Activated gamma-delta T cell treated with anti-CD3 and anti-CD28 coated beads, Interleukin-2, amount 50 U/mL, for 16 hours (primary cell): ENCODE results near the gene CDKN1A.
"Not testable (repeated sequence)": the region's sequence is repeated elsewhere in the genome, so short reads cannot be mapped to it uniquely, and the experiment has no call there.

ENCODE experiments used
- DNase-seq: peaks from one replicate; pipeline ENCODE4 v3.0.0-alpha.2; 2020; ENCODE audit warnings: low read depth

CDKN1A gene

DNA sequence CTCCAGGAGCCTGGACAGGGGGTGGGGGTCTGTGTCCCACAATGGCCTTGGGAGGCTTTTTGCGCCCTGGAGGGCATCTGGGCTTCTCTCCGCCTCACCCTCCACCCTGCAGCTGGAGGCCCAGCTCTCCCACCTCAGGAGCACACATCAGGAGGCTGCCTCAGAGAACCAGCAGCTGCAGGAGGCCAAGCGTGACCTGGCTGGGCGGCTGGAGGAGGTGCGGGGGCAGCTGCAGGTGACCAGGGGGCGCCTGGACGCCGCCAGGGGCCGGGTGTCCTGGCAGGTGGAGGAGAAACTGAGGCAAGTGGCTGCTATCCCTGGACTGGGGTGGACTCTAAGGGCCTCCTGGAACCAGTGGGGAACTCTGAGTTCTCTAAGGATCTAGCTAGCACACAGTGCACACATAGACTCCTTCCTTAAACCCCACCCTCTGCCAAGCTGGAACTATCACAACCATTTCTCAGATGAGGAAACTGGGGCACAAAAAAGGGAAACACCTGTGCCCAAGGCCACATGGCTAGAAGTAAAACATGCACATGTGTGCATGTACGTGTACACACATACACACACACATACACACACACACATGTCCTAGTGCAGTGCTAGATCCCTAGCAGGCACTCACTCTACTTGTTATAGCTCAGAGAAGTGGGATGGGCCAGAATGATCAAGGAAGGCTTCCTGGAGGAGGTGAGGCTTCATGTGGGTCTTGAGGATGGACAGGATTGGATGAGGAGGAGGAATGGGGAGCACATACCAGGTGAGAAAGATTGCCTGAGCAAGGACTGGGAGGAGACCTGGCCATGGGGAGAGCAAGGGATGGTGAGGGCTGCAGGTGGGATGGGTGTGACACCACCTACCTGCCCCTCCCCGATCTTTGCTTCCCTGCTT, 42.0 kb downstream of the CDKN1A start:
- DNase-seq = no peak

DNA sequence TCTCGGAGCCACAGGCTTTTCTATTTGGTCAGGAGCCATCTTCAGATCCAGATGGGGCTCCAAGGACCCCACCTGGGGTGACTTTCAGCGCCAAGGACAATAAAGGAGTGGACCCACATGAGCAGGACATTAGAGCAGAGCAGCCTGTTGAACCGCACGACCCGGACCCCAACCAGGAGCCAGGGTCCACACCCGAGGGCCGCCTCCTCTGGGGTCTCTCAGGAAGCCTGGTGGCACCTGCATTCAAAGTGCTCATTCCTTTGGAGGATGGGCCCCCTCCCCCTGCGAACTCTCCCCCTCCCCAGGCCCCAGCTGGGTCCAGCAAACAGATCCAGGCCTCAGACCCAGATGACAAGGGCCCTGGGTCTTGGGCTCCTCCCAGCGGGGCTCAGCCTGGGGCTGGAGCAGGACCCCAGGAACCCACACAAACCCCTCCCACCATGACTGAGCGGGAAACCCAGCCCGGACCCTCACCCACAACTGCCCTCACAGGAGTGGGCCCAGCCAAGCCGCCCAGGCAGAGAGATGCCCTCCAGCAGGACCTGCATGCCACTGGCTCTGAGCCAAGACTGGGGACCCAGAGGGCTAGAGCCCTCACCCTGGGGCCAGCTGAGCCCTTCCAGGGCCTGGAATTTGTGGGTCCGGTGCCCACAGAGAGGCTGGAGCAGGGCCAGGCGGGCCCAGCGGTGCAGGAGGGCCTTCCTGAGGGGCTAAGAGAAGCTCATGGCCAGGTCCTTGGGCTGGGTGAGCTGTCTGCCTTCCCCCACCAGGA, 43.0 kb downstream of the CDKN1A start:
- no peak for DNase-seq

DNA sequence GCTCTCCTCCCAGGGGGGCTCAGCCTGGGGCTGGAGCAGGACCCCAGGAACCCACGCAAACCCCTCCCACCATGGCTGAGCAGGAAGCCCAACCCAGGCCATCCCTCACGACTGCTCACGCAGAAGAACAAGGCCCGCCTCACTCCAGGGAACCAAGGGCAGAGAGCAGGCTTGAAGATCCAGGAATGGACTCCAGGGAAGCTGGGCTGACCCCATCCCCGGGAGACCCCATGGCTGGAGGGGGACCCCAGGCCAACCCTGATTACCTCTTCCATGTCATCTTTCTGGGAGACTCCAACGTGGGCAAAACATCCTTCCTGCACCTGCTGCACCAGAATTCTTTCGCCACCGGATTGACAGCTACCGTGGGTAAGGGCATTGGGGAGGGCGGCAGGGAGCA, 43.9 kb downstream of the CDKN1A start:
- no peak for DNase-seq

DNA sequence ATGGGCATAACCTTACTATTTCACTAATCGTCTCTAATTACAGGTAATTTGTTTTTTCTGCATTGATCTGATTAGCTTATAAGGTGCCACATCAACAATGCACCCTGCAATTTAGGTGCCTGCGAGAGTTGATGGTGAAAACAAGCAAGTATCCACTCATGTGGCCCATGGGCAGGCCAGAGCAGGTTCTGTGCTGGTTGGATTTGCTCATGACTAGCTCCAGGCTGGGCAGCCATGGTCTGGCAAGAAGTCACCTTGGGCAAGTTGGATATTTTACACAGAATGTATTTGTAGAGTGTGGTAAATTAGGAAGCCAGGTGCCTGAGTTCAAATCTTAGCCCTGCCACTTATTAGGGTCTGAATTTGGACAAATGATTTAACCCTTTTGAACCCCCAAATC, 44.4 kb downstream of the CDKN1A start:
- DNase-seq = no peak

DNA sequence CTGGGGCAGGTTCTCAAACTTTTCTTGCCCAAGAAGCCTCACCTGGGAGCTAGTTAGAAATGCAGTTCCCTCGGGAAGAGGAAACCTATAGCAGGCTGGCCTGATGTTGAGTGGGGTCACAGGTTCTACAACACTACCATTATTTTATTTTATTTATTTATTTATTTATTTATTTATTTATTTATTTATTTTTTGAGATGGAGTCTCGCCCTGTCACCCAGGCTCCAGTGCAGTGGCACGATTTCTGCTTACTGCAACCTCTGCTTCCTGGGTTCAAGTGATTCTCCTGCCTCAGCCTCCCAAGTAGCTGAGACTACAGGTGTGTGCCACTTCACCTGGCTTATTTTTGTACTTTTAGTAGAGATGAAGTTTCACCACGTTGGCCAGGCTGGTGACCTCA, 45.5 kb downstream of the CDKN1A start:
- DNase-seq = not testable (repeated sequence)

DNA sequence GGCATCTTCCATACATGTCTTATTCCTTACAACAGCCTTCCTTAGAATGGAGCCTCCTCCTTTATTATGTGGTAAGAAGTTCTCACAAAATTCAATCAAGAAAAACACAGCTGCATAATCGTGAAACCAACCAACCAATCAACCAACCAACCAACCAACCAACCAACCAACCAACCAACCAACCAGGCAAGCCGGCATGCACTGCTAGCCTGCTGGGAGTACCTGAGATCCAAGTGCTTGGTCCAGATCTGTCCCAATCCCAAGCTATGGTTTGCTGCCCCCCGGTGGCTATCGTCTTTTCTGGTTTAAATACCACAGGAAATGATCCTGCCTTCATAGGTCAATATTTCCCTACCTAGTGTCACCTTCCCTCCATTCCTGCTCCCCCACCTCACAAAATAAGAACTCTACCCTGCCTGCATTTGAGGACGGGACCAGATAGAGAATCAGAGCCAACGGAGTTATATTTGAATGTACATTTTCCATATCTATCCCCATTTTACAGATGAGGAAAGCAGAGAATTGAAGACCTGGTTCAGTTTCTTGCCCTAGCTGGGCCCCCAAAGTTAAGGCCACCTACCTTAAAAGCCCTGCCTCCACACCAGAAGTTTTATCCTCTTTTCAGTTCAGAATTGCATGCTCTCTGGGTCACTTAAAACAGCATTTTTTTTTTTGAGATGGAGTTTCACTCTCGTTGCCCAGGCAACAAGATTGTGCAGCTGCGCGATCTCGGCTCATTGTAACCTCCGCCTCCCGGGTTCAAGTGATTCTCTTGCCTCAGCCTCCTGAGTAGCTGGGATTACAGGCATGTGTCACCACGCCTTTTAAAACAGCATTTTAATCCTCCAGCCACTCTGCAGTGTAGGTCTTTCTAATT, 46.2 kb downstream of the CDKN1A start:
- DNase-seq = no peak

GRCh38 chr6:36725581-36725980, 47.1 kb downstream of the CDKN1A start:
- DNase-seq = no peak

GRCh38 chr6:36727505-36728021, 49.0 kb downstream of the CDKN1A start:
- no peak for DNase-seq

DNA sequence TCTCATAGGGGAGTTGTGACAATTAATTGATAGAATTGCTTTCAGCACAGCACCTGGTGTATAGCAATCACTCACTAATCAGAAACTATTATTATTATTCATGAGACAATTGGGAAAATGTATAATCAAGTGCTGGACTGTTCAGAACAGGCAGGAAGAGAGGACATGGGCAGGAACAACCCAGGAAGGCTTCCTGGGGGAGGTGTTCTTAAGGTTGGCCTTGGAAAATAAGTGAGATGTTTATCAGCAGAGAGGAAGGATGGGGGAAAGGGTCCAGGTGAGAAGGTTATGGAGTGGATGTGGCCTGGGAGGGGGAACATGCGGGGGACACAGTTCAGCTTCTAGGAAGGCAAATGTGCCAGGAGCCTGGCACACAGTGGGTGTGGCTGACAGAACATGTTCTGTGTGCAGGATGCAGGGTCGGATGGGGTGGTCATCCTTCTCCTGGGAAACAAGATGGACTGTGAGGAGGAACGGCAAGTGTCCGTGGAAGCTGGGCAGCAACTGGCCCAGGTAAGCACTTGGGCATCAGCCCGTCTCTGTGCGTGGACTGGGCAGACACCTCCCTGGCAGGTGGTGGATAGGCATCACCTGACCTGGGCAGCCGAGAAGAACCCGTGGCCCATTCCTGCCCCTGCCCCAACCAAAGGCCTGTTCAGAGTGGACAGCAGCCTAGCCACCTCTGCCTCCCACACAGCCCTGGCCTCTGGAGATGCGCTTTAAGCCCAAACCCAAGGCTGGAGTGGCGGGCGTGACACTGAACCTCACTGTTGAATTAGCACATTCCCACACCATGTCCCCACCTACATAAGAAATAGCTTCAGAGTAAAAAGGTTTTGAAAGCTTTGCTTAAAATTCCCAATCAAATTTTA, 50.0 kb downstream of the CDKN1A start:
- DNase-seq = no peak

- DNase-seq = no peak
These were observed 50.6 kb downstream of the CDKN1A start for GRCh38 chr6:36729161-36729524.

GRCh38 chr6:36730424-36731380, 52.2 kb downstream of the CDKN1A start:
- DNase-seq = no peak

GRCh38 chr6:36731622-36732310, 53.3 kb downstream of the CDKN1A start:
- DNase-seq = no peak

- no peak for DNase-seq
These were observed 54.8 kb downstream of the CDKN1A start for GRCh38 chr6:36733300-36733699.

DNA sequence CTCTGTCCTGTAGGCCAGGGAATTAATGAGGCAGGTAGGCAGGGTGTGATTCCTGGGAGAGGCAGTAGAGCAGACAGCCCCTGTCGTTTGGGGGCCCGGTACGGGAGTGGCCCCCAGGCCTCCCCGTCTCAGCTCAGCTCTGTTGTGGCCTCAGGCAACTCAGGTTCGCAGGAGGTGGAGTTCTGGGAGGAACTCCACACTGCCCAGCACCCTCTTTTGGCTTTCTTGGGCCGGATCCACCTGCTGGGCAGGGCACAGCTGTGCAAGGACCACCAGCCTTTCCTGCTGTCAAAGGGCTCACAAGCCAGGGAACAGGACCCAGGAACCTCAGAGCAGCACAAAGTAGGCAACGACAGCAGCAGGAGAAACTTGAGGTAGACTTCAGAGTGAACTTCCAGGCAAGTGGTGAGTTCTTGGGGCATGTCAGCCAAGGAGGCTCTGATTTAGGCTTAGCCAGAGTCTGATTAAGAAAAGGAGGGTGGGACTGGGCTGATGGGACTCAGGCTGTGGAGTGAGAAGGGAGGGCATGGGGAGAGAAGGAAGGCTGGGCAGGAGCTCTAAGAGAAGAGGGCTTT, 56.1 kb downstream of the CDKN1A start:
- DNase-seq = no peak

DNA sequence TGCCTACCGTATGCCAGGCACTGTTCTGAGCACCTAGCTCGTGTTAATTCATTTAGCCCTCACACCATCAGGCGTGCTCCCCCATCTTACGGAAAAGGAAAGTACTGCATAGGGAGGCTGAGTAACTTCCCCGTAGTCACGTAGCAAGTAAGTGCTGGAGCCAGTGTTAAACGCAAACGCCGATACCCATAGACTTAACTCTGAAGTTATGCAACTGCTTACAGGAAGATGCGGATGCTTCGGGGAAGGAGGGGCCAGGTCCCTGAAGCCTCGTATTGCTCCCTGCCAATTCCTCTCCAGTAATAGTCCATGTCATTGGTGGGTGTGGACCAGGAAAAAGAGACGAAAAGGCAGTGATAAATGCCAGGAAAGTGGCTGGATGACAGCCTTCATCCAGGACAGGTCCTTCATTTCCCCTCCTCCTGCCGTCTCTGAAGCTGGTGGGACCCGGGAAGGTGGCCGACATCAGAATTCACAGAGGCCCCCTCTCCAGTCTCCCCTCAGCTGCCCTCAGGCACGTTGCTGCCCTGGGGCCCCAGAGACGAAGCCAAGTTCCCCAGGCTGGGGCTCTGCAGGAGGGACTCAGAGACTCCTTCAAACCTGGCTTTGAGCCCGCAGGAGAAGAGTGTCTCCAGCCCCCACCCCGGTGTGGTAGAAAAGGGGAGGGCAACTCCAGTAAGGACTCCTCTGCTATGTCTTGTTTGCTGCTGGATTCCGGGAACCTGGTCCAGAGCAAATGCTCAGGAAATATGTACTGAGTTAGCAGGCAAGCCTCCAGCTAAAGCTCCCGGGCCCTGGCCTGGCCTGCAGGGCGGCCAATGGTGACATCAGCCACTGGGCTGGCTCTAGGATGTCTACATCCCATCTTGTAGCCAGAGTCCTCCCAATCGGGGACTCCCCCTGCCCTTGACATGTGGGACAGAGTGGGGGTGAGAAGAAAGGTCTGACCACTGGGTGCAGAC, 56.9 kb downstream of the CDKN1A start:
- no peak for DNase-seq
